Measurements from ENCODE around the gene SPTBN1.

DNA sequence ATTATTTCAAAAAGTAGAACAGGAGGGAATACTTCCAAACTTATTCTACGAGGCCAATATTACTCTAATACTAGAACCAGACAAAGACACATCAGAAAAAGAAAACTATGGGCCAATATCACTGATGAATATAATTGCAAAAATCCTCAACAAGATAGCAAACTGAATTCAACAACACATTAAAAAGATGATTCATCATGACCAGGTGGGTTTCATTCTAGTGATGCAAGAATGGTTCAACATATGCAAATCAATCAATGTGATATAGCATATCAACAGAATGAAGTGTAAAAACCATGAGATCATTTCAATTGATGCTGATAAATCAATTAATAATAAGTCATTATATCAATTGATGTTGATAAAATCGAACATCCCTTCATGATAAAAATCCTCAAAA is 244.9 kb downstream of the SPTBN1 start:
- TF ChIP-seq DNMT1 (IDR thresholded peaks at IDR 0.05) (no peak), TRIM24 (IDR thresholded peaks at IDR 0.05) (peak; percentile 53 to 69; a peak in 2 of 4 replicates), SIN3B (IDR thresholded peaks at IDR 0.05; ENCODE audit: low read depth) (no peak), MED1 (CRISPR knock-in tag; IDR thresholded peaks at IDR 0.05; ENCODE audit: borderline replicate concordance) (no peak), NR2C2 (CRISPR knock-in tag; IDR thresholded peaks at IDR 0.05) (no peak), NR2C2 (tag; IDR thresholded peaks at IDR 0.05) (no peak)
- TF ChIP-seq, protein P1, sequence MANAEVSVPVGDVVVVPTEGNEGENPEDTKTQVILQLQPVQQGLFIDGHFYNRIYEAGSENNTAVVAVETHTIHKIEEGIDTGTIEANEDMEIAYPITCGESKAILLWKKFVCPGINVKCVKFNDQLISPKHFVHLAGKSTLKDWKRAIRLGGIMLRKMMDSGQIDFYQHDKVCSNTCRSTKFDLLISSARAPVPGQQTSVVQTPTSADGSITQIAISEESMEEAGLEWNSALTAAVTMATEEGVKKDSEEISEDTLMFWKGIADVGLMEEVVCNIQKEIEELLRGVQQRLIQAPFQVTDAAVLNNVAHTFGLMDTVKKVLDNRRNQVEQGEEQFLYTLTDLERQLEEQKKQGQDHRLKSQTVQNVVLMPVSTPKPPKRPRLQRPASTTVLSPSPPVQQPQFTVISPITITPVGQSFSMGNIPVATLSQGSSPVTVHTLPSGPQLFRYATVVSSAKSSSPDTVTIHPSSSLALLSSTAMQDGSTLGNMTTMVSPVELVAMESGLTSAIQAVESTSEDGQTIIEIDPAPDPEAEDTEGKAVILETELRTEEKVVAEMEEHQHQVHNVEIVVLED (CRISPR knock-in tag; IDR thresholded peaks at IDR 0.05) = no peak

Measured in K562 (cell line).